ENCODE results near the gene MLXIP.

DNA sequence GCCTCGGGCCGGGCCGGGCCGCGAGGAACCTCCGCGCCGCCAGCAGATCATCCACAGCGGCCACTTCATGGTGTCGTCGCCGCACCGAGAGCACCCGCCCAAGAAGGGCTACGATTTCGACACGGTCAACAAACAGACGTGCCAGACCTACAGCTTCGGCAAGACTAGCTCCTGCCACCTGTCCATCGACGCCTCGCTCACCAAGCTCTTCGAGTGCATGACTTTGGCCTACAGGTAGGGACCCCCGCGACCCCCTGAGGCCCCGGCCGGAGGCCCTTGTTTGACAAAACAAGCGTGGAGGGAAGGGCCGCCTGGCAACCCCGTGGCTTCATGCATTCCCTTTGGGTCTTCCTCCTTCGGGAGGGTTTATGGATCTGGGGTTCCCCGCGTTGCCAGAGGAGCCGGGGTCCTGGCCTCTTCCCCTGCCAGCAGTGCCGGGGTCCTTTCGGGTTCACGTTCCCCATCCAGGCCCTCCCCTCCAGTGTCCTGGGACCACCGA is 526 bp downstream of the MLXIP start:
- TF ChIP-seq, protein P1, sequence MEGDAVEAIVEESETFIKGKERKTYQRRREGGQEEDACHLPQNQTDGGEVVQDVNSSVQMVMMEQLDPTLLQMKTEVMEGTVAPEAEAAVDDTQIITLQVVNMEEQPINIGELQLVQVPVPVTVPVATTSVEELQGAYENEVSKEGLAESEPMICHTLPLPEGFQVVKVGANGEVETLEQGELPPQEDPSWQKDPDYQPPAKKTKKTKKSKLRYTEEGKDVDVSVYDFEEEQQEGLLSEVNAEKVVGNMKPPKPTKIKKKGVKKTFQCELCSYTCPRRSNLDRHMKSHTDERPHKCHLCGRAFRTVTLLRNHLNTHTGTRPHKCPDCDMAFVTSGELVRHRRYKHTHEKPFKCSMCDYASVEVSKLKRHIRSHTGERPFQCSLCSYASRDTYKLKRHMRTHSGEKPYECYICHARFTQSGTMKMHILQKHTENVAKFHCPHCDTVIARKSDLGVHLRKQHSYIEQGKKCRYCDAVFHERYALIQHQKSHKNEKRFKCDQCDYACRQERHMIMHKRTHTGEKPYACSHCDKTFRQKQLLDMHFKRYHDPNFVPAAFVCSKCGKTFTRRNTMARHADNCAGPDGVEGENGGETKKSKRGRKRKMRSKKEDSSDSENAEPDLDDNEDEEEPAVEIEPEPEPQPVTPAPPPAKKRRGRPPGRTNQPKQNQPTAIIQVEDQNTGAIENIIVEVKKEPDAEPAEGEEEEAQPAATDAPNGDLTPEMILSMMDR (conservative IDR thresholded peaks at IDR 0.05; ENCODE audit: low read depth in 2 of 2): no peak
- TF ChIP-seq JUNB (IDR thresholded peaks at IDR 0.05; ENCODE audit: unreplicated experiment): no peak
- TF ChIP-seq NANOG (IDR thresholded peaks at IDR 0.05; ENCODE audit: borderline replicate concordance): no peak
- no peak for TF ChIP-seq EZH2 (IDR thresholded peaks at IDR 0.05; ENCODE audit: low read depth, unreplicated experiment)
